Stimulated activated CD4-positive, alpha-beta T cell treated with anti-CD3 and anti-CD28 coated beads, Interleukin-1b, Interleukin-23, amount 100 ng/mL, for 24 hours (primary cell): Measurements from ENCODE around the gene RGS10.

Source experiments
- DNase-seq, 4 experiments: peaks; one replicate each; pipeline ENCODE4 v3.0.0-alpha.2; 2020; ENCODE audit warnings: low read depth in 4 of 4, low spot score in 1 of 4

RGS10 gene

GRCh38 chr10:119499677-119500002 lies 42.9 kb downstream of the RGS10 start:
- no peak for DNase-seq

- DNase-seq = no peak
These were observed 43.4 kb downstream of the RGS10 start for GRCh38 chr10:119498889-119499676.

DNA sequence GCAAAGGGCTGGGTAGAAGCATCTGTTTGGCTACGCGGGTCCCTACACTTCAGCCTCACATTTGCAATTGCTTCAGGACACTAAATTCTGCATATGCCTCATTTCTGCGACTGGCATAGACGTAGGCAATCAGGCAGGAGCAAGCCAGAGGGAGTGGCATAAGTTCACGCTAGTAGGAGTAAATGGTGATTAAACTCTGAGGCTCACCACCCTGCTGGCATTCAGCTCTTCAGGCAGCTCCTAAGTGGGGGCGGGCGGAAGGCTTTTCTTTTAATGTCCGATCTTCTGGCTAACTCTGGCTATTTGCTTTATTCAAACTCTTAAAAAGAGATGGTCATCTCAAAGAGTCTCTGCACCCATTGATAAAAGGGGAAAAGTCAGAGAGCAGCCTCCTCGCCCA lies 45.3 kb downstream of the RGS10 start:
- no peak for DNase-seq

DNA sequence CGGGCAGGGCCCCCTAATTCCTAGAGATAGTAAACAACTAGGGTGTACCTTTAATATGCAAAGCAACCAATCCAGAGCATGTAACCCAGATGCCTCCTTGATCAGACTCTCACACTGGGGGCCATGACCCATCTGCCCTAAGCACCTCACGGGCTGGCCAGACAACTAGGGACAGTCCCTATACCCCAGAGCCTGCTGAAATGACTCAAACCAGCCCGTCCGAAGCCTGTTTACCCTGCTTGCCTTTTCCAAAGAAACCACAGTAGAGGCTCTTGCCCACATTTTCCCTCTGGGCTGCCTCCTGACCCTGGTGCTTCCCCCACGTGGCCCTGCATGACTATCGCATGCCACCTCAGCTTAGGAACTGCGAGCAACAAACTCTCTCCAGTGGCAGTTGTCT lies 46.2 kb downstream of the RGS10 start:
- DNase-seq = peak in 1 of 4 experiments; percentile 53

DNA sequence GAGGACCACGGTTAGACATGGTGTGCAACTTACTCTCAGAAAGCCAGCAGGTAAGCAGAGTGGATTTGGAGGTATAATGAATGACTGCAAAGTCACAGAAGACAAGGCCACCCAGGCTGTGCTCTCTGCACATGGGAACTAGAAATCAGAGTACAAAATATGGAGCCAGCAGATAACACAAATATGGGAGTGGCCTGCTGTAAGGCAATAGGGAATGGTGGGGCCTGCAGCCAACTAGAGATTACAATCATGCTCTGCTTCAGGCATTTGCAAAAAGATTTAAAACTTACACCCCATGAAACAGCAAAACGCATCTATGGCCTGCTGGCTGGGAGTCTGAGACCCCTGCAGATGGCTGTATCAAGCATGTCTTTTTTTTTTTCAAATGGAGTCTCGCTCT lies 47.0 kb downstream of the RGS10 start:
- no peak for DNase-seq

DNA sequence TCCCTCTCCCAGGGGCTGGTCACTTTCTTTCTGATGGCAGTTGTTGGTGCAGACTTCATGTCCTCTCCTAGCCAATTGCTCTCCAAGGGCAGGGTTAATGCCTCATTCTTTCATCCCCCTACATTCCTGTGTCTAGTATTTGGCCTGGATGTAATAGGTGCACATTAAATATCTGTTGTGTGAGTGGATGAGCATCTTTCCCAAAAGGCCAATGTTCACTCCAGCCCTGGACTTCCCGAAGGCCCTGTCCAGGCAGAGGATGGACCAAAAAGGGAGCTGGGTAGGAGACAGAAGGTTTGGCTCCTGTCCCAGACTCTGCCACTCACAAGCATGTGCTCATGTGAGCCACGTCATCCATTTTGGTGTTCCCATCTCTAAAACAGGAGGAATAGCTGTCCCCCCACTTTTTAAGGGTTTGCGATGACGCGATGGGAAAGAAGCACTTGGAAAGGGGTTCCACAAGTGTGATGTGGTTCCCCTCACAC lies 47.5 kb downstream of the RGS10 start:
- DNase-seq = no peak

- DNase-seq = no peak
These were observed 48.1 kb downstream of the RGS10 start for GRCh38 chr10:119494236-119495020.

- no peak for DNase-seq
These were observed 49.4 kb downstream of the RGS10 start for GRCh38 chr10:119493155-119493554.

DNA sequence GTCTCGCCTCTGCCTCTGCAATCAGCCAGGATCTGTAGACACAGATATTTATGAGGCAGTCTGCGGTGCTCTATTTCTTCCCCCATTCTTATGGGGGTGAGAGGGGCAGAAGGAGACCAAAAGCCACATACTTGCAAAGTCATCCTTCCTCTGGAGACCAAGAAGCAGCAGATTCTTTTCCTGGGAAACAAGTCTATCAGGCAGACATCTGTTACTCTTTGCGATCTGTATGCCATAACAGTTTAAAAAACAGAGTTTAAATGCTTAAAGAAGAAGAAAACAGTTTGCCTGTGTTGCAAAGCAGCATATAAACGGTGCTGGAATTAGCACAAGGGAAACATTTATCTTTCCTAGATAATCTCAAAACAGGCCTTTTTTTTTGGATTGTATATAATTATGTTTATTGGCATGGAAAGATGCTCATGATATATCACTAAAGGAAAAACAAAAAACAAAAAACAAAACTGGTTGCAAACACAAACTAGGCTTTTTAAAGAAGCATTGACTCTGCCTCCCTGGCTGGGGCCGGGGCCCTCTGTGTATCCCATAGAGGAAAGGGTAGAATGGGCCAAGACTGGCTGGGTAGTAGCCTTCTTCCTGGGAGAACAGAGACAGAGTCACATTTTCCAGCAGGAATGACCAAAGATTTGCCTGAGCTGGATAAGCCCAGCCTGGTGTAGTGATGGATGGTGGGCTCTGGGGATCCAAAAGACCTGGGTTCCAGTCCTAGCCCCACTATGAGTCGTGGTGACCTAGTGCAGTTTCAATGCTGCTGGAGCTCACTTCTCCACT lies 50.4 kb downstream of the RGS10 start:
- DNase-seq = no peak

GRCh38 chr10:119489991-119490326 lies 52.6 kb downstream of the RGS10 start:
- no peak for DNase-seq

DNA sequence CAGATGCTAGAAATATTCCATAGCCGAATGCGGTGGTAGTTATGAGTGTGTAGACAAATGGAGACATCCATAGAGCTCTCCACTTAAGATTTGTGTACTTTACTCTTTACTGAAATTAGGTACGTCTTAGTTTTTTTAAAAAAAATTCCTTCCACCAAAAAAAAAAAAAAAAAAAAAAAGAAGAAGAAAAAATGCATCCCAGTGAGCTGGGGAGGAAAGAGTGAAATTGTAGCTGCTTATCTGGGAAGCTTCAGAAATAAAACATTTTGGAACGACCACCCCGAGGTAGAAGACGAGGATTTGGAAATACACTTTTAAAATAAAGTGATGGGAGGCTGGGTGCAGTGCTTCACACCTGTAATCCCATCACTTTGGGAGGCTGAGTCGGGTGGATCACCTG lies 53.8 kb downstream of the RGS10 start:
- no peak for DNase-seq

GRCh38 chr10:119483839-119484238 lies 58.7 kb downstream of the RGS10 start:
- no peak for DNase-seq

DNA sequence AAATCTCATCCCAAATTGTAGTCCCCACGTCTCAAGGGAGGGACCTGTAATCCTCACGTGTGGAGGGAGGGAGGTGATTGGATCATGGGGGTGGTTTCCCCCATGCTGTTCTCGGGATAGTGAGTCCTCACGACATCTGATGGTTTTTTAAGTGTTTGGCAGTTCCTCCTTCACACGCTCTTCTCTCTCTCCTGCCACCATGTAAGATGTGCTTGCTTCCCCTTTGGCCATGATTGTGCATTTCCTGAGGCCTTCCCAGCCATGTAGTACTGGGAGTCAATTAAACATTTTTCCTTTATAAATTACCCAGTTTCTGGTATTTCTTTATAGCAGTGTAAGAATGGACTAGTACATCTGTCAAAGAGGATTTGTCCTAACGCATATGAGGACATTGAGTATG lies 59.5 kb downstream of the RGS10 start:
- no peak for DNase-seq

DNA sequence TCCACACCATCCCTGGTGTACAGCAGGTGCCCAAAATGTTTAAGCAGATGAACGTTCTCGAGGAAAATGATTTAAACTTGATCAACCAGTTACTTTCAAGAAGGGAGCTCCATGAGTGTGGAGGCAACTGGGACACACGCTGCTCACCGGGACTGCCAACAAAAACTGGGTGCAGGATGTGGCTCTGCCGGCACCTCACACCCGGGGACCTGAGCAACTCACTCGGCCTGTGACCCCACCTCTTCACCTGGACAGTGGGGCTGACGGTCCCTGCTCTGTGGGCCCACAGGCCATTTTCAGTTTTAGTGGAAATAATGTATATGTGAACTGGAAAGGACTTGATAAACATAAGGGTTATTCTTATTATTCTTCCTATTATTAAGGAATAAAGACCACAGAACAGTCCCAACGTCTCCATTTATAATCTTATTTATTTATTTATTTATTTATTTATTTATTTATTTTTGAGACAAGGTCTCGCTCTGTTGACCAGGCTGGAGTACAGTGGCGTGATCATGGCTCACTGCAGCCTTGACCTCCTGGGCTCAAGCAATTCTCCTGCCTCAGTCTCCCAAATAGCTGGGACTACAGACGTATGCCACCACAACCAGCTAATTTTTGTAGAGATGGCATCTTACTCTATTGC lies 60.6 kb downstream of the RGS10 start:
- DNase-seq = no peak

DNA sequence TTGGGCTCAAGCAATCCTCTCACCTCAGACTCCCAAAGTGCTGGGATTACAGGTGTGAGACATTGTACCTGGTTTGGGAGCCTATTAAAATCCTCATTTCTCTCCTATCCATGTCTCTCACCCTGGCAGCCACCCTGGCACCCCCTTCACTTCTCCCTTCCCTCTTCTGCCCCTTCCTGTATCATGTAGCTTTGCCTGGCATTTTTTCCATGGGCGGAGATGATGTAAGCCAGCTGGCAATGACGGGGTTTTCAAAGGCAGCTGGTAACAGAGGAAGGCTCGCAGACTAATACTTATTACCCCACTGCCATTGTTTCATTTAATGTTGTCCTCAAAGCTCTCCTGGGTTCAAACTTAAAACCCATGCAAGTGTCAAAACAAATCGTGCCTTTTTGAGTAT lies 61.9 kb downstream of the RGS10 start:
- no peak for DNase-seq

GRCh38 chr10:119479532-119479931 lies 63.0 kb downstream of the RGS10 start:
- no peak for DNase-seq

DNA sequence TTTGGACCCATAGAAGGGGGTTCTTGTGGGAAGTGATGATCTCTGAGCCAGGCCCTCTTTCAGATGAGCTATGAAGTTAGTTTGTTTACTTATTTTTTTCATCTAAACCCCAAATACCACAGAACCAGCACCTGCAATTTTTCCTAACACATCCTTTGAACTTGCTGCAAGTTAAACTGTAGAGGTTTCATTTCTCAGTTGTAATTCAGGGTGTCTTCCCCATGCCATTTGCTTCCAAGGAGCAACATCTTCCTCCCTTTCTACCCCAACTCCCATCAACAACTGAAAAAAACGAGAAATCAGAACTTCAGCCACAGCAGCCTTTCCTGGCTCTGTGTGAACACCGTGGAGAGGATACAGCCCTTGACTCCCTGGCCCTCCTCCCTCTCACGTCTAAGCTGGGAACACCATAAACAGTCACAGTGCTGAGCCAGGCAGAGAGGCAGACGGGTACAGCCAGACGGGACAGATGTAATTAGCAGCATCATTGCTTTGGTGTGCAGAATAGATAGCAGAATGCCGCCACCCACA lies 63.6 kb downstream of the RGS10 start:
- DNase-seq = no peak

- DNase-seq = no peak
These were observed 64.3 kb downstream of the RGS10 start for GRCh38 chr10:119478111-119478802.

DNA sequence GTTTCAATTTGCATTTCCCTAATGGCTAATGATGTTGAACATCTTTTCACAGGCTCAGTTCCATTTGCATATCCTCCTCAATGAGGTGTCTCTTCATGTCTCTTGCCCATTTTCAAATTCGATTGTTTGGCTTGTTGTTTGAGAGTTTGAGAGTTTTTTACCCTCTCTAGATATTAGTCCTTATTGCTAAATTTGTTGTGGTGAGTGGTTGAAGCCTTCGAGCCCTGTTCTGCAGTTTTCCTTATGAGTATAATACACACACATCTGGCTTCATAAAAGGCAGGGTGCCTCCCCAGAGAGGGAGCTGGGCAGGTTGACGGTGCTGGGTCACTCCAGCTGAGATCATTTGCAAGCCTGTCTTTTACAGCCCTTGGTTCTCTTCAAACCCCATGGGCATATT lies 65.1 kb downstream of the RGS10 start:
- no peak for DNase-seq

DNA sequence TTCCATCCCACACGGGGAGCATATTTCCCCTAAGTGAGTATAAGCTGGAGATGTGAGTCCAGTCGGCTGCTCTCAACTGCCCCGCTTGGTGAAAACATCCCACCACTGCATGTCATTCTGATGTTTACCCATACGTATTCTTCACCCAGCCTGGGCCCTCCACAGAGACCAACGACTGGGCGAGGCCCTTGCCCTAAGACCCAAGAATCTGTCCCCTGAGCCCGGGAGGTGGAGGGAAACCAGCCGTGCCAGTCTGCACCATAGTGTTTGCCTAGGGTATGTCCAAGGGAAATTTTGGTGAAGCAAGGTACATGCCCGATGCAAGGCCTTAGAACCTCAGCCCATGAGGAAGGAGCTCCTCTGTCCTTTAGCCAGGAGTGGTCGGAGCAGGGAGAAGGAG lies 67.9 kb downstream of the RGS10 start:
- no peak for DNase-seq

- no peak for DNase-seq
These were observed 68.7 kb downstream of the RGS10 start for GRCh38 chr10:119473771-119474170.
